Testis (tissue), 3 donors: Measurements from ENCODE around the gene TAMALIN. TPM values are rescaled to one million over a fixed set of nuclear protein-coding genes. Genes with fewer than 3 reads are reported as not detected.

Experiments used
- DNase-seq: peaks from one replicate; pipeline ENCODE4 v3.0.0-alpha.2; 2019
- H3K27ac ChIP-seq, 2 donors: fragments of 200-600 bp; sonication (generic); one replicate each; pipeline ENCODE4 v1.5.1; 2019
- H3K27me3 ChIP-seq: fragments of 200-600 bp; sonication (generic); one replicate; pipeline ENCODE4 v1.5.1; 2019
- H3K36me3 ChIP-seq: fragments of 200-600 bp; sonication (generic); one replicate; pipeline ENCODE4 v1.5.1; 2017; ENCODE audit warnings: low read depth; ENCODE audit errors: missing control alignments
- H3K4me1 ChIP-seq: fragments of 200-600 bp; sonication (generic); one replicate; pipeline ENCODE4 v1.5.1; 2019
- H3K4me3 ChIP-seq, 2 donors: fragments of 200-600 bp; sonication (generic); one replicate each; pipeline ENCODE4 v1.5.1; 2017 to 2019
- H3K9me3 ChIP-seq: fragments of 200-600 bp; sonication (generic); one replicate; pipeline ENCODE4 v1.5.1; 2017
- CTCF ChIP-seq, 3 experiments: fragments of 450-650 bp in 2 of 3; fragments of 200-600 bp in 1 of 3; sonication (generic) in 1 of 3; IDR thresholded peaks; one replicate each; pipeline ENCODE4 v1.5.1; 2016 to 2019; ENCODE audit warnings: antibody characterized with exemption in 3 of 3, mild to moderate bottlenecking in 2 of 3, moderate library complexity in 1 of 3
- POLR2A ChIP-seq: fragments of 450-650 bp; IDR thresholded peaks from one replicate; pipeline ENCODE4 v1.6.1; 2017; ENCODE audit warnings: antibody characterized with exemption, mild to moderate bottlenecking, moderate library complexity
- WGBS, 2 donors: methylation state at CpG; one replicate each; pipeline ENCODE4 v1.1.5; 2018; 5-methylcytosine and 5-hydroxymethylcytosine counted together
- intact Hi-C: fragments of 100-400 bp; cut with DNase I; formaldehyde crosslinking; loops from one replicate; pipeline ENCODE4 v1.15.1; 2023; ENCODE audit warnings: low total_unique reads
- polyA plus RNA-seq: library from polyadenylated mRNA; stranded (reverse); fragments of 350-450 nt; fragmentation: Illumina TruSeq; extraction: RNeasy Lipid Tissue Mini Kit (QIAGEN cat#74804); gene quantifications from one replicate; pipeline ENCODE4 v1.2.3, GENCODE V29; 2014; ENCODE audit warnings: low read depth, low replicate concordance; ENCODE audit not compliant: insufficient read depth
- total RNA-seq, 2 donors: library from RNA; depleted of rRNA; stranded (reverse); fragments of >200 nt; gene quantifications; one replicate each; pipeline ENCODE4 v1.2.3, GENCODE V29; 2016

TAMALIN gene
- total and polyA plus RNA-seq, 3 donors from 2014 or later: 7.7 to 10.4 (median 8.9) TPM

DNA sequence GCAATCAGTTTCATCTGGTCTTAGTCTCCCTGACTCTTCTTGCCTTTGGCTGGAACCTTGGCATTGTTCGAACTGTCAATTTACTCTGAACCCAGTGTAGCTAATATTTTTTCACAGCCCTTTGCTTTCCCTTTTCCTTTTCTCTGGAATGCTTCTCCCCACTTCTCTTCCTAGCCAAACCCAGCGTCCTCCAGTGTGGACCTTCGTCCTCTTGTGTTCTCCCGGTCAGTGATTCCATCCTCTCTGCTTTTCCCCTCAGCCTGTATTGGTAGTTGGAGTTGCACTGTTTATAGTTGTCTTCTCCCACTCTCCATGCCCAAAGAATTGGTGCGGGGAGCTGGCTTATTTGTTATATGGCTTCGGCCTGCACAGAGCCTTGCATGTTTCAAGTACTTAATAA is 45.9 kb upstream of the TAMALIN start:
- TF ChIP-seq CTCF (IDR thresholded peaks at IDR 0.05) (no peak), POLR2A (no peak)
- no peak overlapping the region for H3K27ac ChIP-seq
- H3K4me3 ChIP-seq: no peak overlapping the region
- peaks cover 3% of the 10 kb centered on the region for H3K4me1 ChIP-seq
- no peak for DNase-seq
- no peaks in the 10 kb centered on the region for H3K36me3 ChIP-seq
- H3K27me3 ChIP-seq: no peaks in the 10 kb centered on the region
- WGBS, 2 donors: 80 to 93% methylated on average over 4 to 6 of the region's 6 CpGs
- intact Hi-C loops: no loop called here
- H3K9me3 ChIP-seq: no peaks in the 10 kb centered on the region

GRCh38 chr12:51961834-51962233 is 44.9 kb upstream of the TAMALIN start:
- no peak overlapping the region for H3K27ac ChIP-seq
- H3K4me1 ChIP-seq: peaks cover 3% of the 10 kb centered on the region
- intact Hi-C loops: no loop called here
- WGBS, 2 donors: 26 to 45% methylated on average over 1 of the region's 1 CpG
- H3K4me3 ChIP-seq: no peak overlapping the region
- no peaks in the 10 kb centered on the region for H3K36me3 ChIP-seq
- H3K9me3 ChIP-seq: no peaks in the 10 kb centered on the region
- TF ChIP-seq POLR2A (no peak), CTCF (IDR thresholded peaks at IDR 0.05) (no peak)
- H3K27me3 ChIP-seq: no peaks in the 10 kb centered on the region
- DNase-seq: no peak

GRCh38 chr12:51962737-51963136 is 44.0 kb upstream of the TAMALIN start:
- Histone ChIP-seq H3K4me1 (peaks cover 3% of the 10 kb centered on the region), H3K27ac (no peak overlapping the region), H3K27me3 (no peaks in the 10 kb centered on the region), H3K4me3 (no peak overlapping the region), H3K9me3 (no peaks in the 10 kb centered on the region), H3K36me3 (no peaks in the 10 kb centered on the region)
- DNase-seq: no peak
- TF ChIP-seq CTCF (IDR thresholded peaks at IDR 0.05): no peak
- TF ChIP-seq POLR2A: no peak
- intact Hi-C loops: no loop called here
- whole genome bisulfite sequencing, 2 donors: 73 to 79% methylated on average over 3 of the region's 3 CpGs

GRCh38 chr12:51963477-51963876 is 43.3 kb upstream of the TAMALIN start:
- Histone ChIP-seq H3K27me3 (no peaks in the 10 kb centered on the region), H3K4me3 (no peak overlapping the region), H3K4me1 (peaks cover 3% of the 10 kb centered on the region), H3K36me3 (no peaks in the 10 kb centered on the region), H3K27ac (no peak overlapping the region), H3K9me3 (no peaks in the 10 kb centered on the region)
- TF ChIP-seq POLR2A (no peak), CTCF (IDR thresholded peaks at IDR 0.05) (no peak)
- DNase-seq: no peak
- 91 to 99% methylated on average over 4 of the region's 4 CpGs for WGBS, 2 donors
- intact Hi-C loops: no loop called here

GRCh38 chr12:51969643-51970042 is 37.1 kb upstream of the TAMALIN start:
- TF ChIP-seq POLR2A (no peak), CTCF (IDR thresholded peaks at IDR 0.05) (no peak)
- no peak overlapping the region for H3K4me3 ChIP-seq
- DNase-seq: no peak
- H3K4me1 ChIP-seq: peaks cover 9% of the 10 kb centered on the region
- intact Hi-C loops: no loop called here
- no peak overlapping the region for H3K27ac ChIP-seq
- WGBS, 2 donors: 96 to 98% methylated on average over 2 of the region's 2 CpGs
- no peaks in the 10 kb centered on the region for H3K27me3 ChIP-seq
- no peaks in the 10 kb centered on the region for H3K9me3 ChIP-seq
- H3K36me3 ChIP-seq: no peaks in the 10 kb centered on the region
